HepG2 (cell line): Measurements from ENCODE around the gene RHBDD1. TPM values are rescaled to one million over a fixed set of nuclear protein-coding genes. Genes with fewer than 3 reads are reported as not detected.

Experiments used
- CBFB ChIP-seq: sonication (generic); formaldehyde crosslinking; IDR thresholded peaks from 2 replicates; pipeline ENCODE4 v1.4.0; 2020; ENCODE audit warnings: missing genetic modification reagents
- CBX5 ChIP-seq: sonication (generic); formaldehyde crosslinking; IDR thresholded peaks from 2 replicates; pipeline ENCODE4 v1.4.0; 2020; ENCODE audit warnings: missing genetic modification reagents, borderline replicate concordance
- FOXM1 ChIP-seq: sonication (generic); formaldehyde crosslinking; IDR thresholded peaks from 2 replicates; pipeline ENCODE4 v1.5.0; 2020; ENCODE audit warnings: missing genetic modification reagents
- HNRNPK ChIP-seq: fragments of 200-400 bp; formaldehyde crosslinking; IDR thresholded peaks from 2 replicates; pipeline ENCODE4 v1.6.1; 2018; ENCODE audit warnings: low read length, low read depth, moderate library complexity, mild to moderate bottlenecking; ENCODE audit not compliant: poor library complexity, severe bottlenecking
- ISL2 ChIP-seq: sonication (generic); formaldehyde crosslinking; IDR thresholded peaks from 2 replicates; pipeline ENCODE4 v1.5.0; 2020; ENCODE audit warnings: missing genetic modification reagents
- MYNN ChIP-seq: sonication (generic); formaldehyde crosslinking; IDR thresholded peaks from 2 replicates; pipeline ENCODE4 v1.4.0; 2020; ENCODE audit warnings: mild to moderate bottlenecking, low read depth, missing genetic modification reagents
- NFRKB ChIP-seq: fragments of 450-650 bp; IDR thresholded peaks from 2 replicates; pipeline ENCODE4 v1.6.1; 2017
- PCBP2 ChIP-seq: fragments of 200-400 bp; formaldehyde crosslinking; optimal IDR thresholded peaks from 2 replicates; pipeline ENCODE3; 2018; ENCODE audit warnings: low read length, low read depth; ENCODE audit not compliant: poor library complexity, severe bottlenecking
- RBFOX2 ChIP-seq: fragments of 200-400 bp; formaldehyde crosslinking; IDR thresholded peaks from 2 replicates; pipeline ENCODE4 v1.6.1; 2017; ENCODE audit warnings: low read depth, mild to moderate bottlenecking, low read length
- STAG1 ChIP-seq: sonication (generic); formaldehyde crosslinking; IDR thresholded peaks from 2 replicates; pipeline ENCODE4 v1.4.0; 2020; ENCODE audit warnings: missing genetic modification reagents
- YY1 ChIP-seq: IDR thresholded peaks from 2 replicates; pipeline ENCODE4 v1.6.1; 2011; ENCODE audit warnings: low read length, low read depth, moderate library complexity, mild to moderate bottlenecking; ENCODE audit not compliant: insufficient read depth, insufficient replicate concordance
- ZBTB3 ChIP-seq: sonication (generic); formaldehyde crosslinking; IDR thresholded peaks from 2 replicates; pipeline ENCODE4 v1.4.0; 2020; ENCODE audit warnings: low read depth, mild to moderate bottlenecking, moderate library complexity, missing genetic modification reagents, borderline replicate concordance
- ZIK1 ChIP-seq: sonication (generic); formaldehyde crosslinking; IDR thresholded peaks from 2 replicates; pipeline ENCODE4 v1.5.0; 2020; ENCODE audit warnings: mild to moderate bottlenecking, low read depth, missing genetic modification reagents, borderline replicate concordance
- ZNF205 ChIP-seq: IDR thresholded peaks from 2 replicates; pipeline ENCODE4 v1.6.1; 2018; ENCODE audit warnings: missing biosample characterization, missing genetic modification reagents
- ZNF329 ChIP-seq: sonication (generic); formaldehyde crosslinking; IDR thresholded peaks from 2 replicates; pipeline ENCODE4 v1.9.0; 2021; ENCODE audit warnings: low read depth, mild to moderate bottlenecking, missing genetic modification reagents
- ZNF713 ChIP-seq: sonication (generic); formaldehyde crosslinking; IDR thresholded peaks from 2 replicates; pipeline ENCODE4 v1.4.0; 2020; ENCODE audit warnings: mild to moderate bottlenecking, missing genetic modification reagents
- ZNF766 ChIP-seq: sonication (generic); formaldehyde crosslinking; IDR thresholded peaks from 2 replicates; pipeline ENCODE4 v1.5.0; 2020; ENCODE audit warnings: missing genetic modification reagents, borderline replicate concordance
- polyA plus RNA-seq, 8 experiments: library from polyadenylated mRNA; depleted of rRNA in 3 of 8; stranded (reverse) in 7 of 8; unstranded in 1 of 8; fragments of >200 nt; fragmentation: Illumina TruSeq in 4 of 8; extraction: Trizol in 4 of 8; gene quantifications; 2 replicates each; pipeline versions ENCODE4 v1.2.1 to v1.2.3, GENCODE V29; 2011 to 2016; ENCODE audit warnings: low read depth in 4 of 8, missing spikeins in 1 of 8, mixed read lengths in 1 of 8; ENCODE audit not compliant: insufficient read depth in 1 of 8
- total RNA-seq, 5 experiments: library from RNA; depleted of rRNA; stranded (reverse); fragments of >200 nt; fragmentation: Illumina TruSeq; extraction: Trizol; gene quantifications; 2 replicates each; pipeline ENCODE4 v1.2.3, GENCODE V29; 2016; ENCODE audit warnings: low read depth in 1 of 5
- TF ChIP-seq, protein P1 (sequence below): sonication (generic); formaldehyde crosslinking; IDR thresholded peaks from 2 replicates; pipeline ENCODE4 v1.5.0; 2020; ENCODE audit warnings: missing genetic modification reagents
- TF ChIP-seq, protein P2 (sequence below): sonication (generic); formaldehyde crosslinking; conservative IDR thresholded peaks from 2 replicates; pipeline ENCODE4 v1.4.0; 2020; ENCODE audit warnings: missing genetic modification reagents
- TF ChIP-seq, protein P3 (sequence below): fragments of 450-650 bp; IDR thresholded peaks from 2 replicates; pipeline ENCODE4 v1.6.1; 2017
- TF ChIP-seq, protein P4 (sequence below): IDR thresholded peaks from 2 replicates; pipeline ENCODE4 v1.6.1; 2016; ENCODE audit warnings: mild to moderate bottlenecking
- TF ChIP-seq, protein P5 (sequence below): sonication (generic); formaldehyde crosslinking; IDR thresholded peaks from 2 replicates; pipeline ENCODE4 v1.8.0; 2022; ENCODE audit warnings: mild to moderate bottlenecking, missing genetic modification reagents

RHBDD1 gene
- total and polyA plus RNA-seq, 2 of the 13 experiments (the other 11 are each of a cell fraction or from before 2014, with no cell fraction given), result 8.2 to 9.5 TPM

DNA sequence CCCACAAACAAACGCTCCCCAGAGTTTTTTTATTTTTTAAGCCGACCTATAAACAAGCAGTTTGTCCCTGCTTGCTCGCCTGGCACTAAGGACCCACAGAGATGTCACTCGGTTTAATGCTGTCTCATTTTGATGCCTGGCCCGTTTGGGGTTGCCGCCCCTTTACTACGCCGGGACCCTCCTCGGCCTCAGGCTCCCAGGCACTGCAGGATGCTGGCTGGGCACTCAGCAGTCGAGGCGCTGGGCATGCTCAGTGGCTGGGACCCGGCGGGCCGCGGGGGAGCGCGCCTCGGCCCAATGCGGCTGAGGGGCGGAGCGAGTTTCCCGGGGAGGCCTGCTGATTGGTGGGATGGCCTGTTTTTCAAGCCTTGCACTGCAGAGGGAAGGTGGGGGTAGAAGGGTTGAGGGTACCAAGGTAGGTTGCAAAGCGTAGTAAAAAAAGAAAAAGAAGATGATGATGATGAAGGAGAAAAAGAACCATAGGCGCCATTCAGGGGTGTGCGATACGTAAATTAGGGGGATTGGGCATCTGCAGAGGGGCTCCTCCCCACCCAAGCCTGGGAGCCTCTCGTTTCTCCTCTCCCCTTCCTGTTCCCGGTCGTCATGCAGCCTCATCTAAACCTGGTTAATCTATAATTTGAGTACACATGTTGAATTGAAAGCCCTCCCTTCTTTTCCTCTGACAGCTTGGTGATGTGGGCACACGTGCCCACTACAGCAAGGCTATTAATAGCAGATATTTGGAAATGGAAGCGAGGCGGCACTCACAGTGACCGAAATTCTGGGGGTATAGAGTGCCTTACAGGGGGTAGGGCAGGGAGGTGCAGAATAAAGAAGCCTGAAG, 34.7 kb upstream of the RHBDD1 start (continued):
- TF ChIP-seq, protein P1, sequence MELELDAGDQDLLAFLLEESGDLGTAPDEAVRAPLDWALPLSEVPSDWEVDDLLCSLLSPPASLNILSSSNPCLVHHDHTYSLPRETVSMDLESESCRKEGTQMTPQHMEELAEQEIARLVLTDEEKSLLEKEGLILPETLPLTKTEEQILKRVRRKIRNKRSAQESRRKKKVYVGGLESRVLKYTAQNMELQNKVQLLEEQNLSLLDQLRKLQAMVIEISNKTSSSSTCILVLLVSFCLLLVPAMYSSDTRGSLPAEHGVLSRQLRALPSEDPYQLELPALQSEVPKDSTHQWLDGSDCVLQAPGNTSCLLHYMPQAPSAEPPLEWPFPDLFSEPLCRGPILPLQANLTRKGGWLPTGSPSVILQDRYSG (CRISPR knock-in tag), result 0 out of 2 replicates have a peak, but pooled peaks have one; percentile 13
- TF ChIP-seq STAG1 (CRISPR knock-in tag), result no peak
- TF ChIP-seq, protein P2, sequence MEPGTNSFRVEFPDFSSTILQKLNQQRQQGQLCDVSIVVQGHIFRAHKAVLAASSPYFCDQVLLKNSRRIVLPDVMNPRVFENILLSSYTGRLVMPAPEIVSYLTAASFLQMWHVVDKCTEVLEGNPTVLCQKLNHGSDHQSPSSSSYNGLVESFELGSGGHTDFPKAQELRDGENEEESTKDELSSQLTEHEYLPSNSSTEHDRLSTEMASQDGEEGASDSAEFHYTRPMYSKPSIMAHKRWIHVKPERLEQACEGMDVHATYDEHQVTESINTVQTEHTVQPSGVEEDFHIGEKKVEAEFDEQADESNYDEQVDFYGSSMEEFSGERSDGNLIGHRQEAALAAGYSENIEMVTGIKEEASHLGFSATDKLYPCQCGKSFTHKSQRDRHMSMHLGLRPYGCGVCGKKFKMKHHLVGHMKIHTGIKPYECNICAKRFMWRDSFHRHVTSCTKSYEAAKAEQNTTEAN (CRISPR knock-in tag), result no peak
- no peak for TF ChIP-seq PCBP2
- no peak for TF ChIP-seq HNRNPK
- TF ChIP-seq ZNF329 (CRISPR knock-in tag), result no peak
- no peak for TF ChIP-seq ISL2 (CRISPR knock-in tag)
- no peak for TF ChIP-seq CBFB
- peak; percentile 42 for TF ChIP-seq YY1
- TF ChIP-seq, protein P3, sequence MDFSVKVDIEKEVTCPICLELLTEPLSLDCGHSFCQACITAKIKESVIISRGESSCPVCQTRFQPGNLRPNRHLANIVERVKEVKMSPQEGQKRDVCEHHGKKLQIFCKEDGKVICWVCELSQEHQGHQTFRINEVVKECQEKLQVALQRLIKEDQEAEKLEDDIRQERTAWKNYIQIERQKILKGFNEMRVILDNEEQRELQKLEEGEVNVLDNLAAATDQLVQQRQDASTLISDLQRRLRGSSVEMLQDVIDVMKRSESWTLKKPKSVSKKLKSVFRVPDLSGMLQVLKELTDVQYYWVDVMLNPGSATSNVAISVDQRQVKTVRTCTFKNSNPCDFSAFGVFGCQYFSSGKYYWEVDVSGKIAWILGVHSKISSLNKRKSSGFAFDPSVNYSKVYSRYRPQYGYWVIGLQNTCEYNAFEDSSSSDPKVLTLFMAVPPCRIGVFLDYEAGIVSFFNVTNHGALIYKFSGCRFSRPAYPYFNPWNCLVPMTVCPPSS, result no peak
- TF ChIP-seq, protein P4, sequence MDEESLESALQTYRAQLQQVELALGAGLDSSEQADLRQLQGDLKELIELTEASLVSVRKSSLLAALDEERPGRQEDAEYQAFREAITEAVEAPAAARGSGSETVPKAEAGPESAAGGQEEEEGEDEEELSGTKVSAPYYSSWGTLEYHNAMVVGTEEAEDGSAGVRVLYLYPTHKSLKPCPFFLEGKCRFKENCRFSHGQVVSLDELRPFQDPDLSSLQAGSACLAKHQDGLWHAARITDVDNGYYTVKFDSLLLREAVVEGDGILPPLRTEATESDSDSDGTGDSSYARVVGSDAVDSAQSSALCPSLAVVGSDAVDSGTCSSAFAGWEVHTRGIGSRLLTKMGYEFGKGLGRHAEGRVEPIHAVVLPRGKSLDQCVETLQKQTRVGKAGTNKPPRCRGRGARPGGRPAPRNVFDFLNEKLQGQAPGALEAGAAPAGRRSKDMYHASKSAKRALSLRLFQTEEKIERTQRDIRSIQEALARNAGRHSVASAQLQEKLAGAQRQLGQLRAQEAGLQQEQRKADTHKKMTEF (CRISPR knock-in tag), result no peak; the same call in 1 of the 2 replicates
- no peak for TF ChIP-seq ZIK1 (CRISPR knock-in tag)
- 0 out of 2 replicates have a peak, but pooled peaks have one; percentile 74 for TF ChIP-seq ZNF766
- no peak for TF ChIP-seq ZNF713 (CRISPR knock-in tag)
- no peak for TF ChIP-seq ZBTB3
- peak; percentile 88 for TF ChIP-seq RBFOX2
- TF ChIP-seq FOXM1 (CRISPR knock-in tag), result no peak
- peak; percentile 34; the same call in 1 of the 2 replicates for TF ChIP-seq MYNN (CRISPR knock-in tag)
- no peak for TF ChIP-seq CBX5
- TF ChIP-seq, protein P5, sequence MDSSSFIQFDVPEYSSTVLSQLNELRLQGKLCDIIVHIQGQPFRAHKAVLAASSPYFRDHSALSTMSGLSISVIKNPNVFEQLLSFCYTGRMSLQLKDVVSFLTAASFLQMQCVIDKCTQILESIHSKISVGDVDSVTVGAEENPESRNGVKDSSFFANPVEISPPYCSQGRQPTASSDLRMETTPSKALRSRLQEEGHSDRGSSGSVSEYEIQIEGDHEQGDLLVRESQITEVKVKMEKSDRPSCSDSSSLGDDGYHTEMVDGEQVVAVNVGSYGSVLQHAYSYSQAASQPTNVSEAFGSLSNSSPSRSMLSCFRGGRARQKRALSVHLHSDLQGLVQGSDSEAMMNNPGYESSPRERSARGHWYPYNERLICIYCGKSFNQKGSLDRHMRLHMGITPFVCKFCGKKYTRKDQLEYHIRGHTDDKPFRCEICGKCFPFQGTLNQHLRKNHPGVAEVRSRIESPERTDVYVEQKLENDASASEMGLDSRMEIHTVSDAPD, result no peak
- TF ChIP-seq ZNF205 (CRISPR knock-in tag), result no peak
- TF ChIP-seq NFRKB, result no peak
